HepG2 (cell line): Measurements from ENCODE around the gene JAGN1. TPM values are rescaled to one million over a fixed set of nuclear protein-coding genes. Genes with fewer than 3 reads are reported as not detected.
A peak's percentile ranks its signal among the peaks of the same experiment; 100 is the strongest.

Experiments used
- DBP ChIP-seq: sonication (generic); formaldehyde crosslinking; IDR thresholded peaks from 2 replicates; pipeline ENCODE4 v1.4.0; 2020; ENCODE audit warnings: missing genetic modification reagents; ENCODE audit errors: not compliant biosample characterization
- FOXK2 ChIP-seq: fragments of 450-650 bp; IDR thresholded peaks from 2 replicates; pipeline ENCODE4 v1.6.1; 2016
- MBNL3 ChIP-seq: fragments of 250-450 bp; sonication (Bioruptor Pico); conservative IDR thresholded peaks from 2 replicates; pipeline ENCODE4 v1.8.0; 2022; ENCODE audit warnings: mild to moderate bottlenecking, inconsistent platforms
- NCOA1 ChIP-seq: sonication (generic); formaldehyde crosslinking; IDR thresholded peaks from 2 replicates; pipeline ENCODE4 v1.9.0; 2021; ENCODE audit warnings: missing genetic modification reagents
- NONO ChIP-seq, 2 experiments: fragments of 450-650 bp in 1 of 2; sonication (generic) in 1 of 2; formaldehyde crosslinking in 1 of 2; IDR thresholded peaks in 1 of 2; conservative IDR thresholded peaks in 1 of 2; 2 replicates each; pipeline versions ENCODE4 v1.6.1 to v1.8.0; 2017 to 2022; ENCODE audit warnings: mild to moderate bottlenecking in 1 of 2, missing genetic modification reagents in 1 of 2, moderate library complexity in 1 of 2
- PATZ1 ChIP-seq: sonication (generic); formaldehyde crosslinking; IDR thresholded peaks from 2 replicates; pipeline ENCODE4 v1.4.0; 2020; ENCODE audit warnings: missing genetic modification reagents
- SRY ChIP-seq: sonication (generic); formaldehyde crosslinking; IDR thresholded peaks from 2 replicates; pipeline ENCODE4 v1.8.0; 2022; ENCODE audit warnings: mild to moderate bottlenecking, missing genetic modification reagents
- TAF1 ChIP-seq: sonication (generic); formaldehyde crosslinking; IDR thresholded peaks from 2 replicates; pipeline ENCODE4 v1.4.0; 2020; ENCODE audit warnings: missing genetic modification reagents
- ZBTB34 ChIP-seq: sonication (generic); formaldehyde crosslinking; IDR thresholded peaks from 2 replicates; pipeline ENCODE4 v1.8.0; 2022; ENCODE audit warnings: mild to moderate bottlenecking, missing genetic modification reagents
- ZBTB42 ChIP-seq: sonication (generic); formaldehyde crosslinking; IDR thresholded peaks from 2 replicates; pipeline ENCODE4 v1.5.0; 2020; ENCODE audit warnings: mild to moderate bottlenecking, missing genetic modification reagents
- ZEB1 ChIP-seq: IDR thresholded peaks from 2 replicates; pipeline ENCODE4 v1.6.1; 2012; ENCODE audit warnings: mild to moderate bottlenecking, low read depth, inconsistent platforms; ENCODE audit not compliant: insufficient replicate concordance
- ZNF160 ChIP-seq: sonication (generic); formaldehyde crosslinking; IDR thresholded peaks from 2 replicates; pipeline ENCODE4 v1.8.0; 2022; ENCODE audit warnings: mild to moderate bottlenecking, inconsistent platforms, missing genetic modification reagents
- ZNF331 ChIP-seq: sonication (generic); formaldehyde crosslinking; IDR thresholded peaks from 2 replicates; pipeline ENCODE4 v1.4.0; 2020; ENCODE audit warnings: missing genetic modification reagents
- ZNF33B ChIP-seq: sonication (generic); formaldehyde crosslinking; IDR thresholded peaks from 2 replicates; pipeline ENCODE4 v1.5.1; 2020; ENCODE audit warnings: mild to moderate bottlenecking, missing genetic modification reagents
- ZNF468 ChIP-seq: sonication (generic); formaldehyde crosslinking; IDR thresholded peaks from 2 replicates; pipeline ENCODE4 v1.8.0; 2022; ENCODE audit warnings: mild to moderate bottlenecking, moderate library complexity, missing genetic modification reagents
- ZNF512 ChIP-seq: sonication (generic); formaldehyde crosslinking; IDR thresholded peaks from 2 replicates; pipeline ENCODE4 v1.4.0; 2020; ENCODE audit warnings: mild to moderate bottlenecking, missing genetic modification reagents
- polyA plus RNA-seq, 8 experiments: library from polyadenylated mRNA; depleted of rRNA in 3 of 8; stranded (reverse) in 7 of 8; unstranded in 1 of 8; fragments of >200 nt; fragmentation: Illumina TruSeq in 4 of 8; extraction: Trizol in 4 of 8; gene quantifications; 2 replicates each; pipeline versions ENCODE4 v1.2.1 to v1.2.3, GENCODE V29; 2011 to 2016; ENCODE audit warnings: low read depth in 4 of 8, missing spikeins in 1 of 8, mixed read lengths in 1 of 8; ENCODE audit not compliant: insufficient read depth in 1 of 8
- total RNA-seq, 5 experiments: library from RNA; depleted of rRNA; stranded (reverse); fragments of >200 nt; fragmentation: Illumina TruSeq; extraction: Trizol; gene quantifications; 2 replicates each; pipeline ENCODE4 v1.2.3, GENCODE V29; 2016; ENCODE audit warnings: low read depth in 1 of 5
- TF ChIP-seq, protein P1 (sequence below): sonication (generic); formaldehyde crosslinking; IDR thresholded peaks from 2 replicates; pipeline ENCODE4 v1.8.1; 2023; ENCODE audit warnings: mild to moderate bottlenecking, inconsistent platforms, moderate library complexity, missing genetic modification reagents, borderline replicate concordance
- TF ChIP-seq, protein P2 (sequence below): sonication (generic); formaldehyde crosslinking; conservative IDR thresholded peaks from 2 replicates; pipeline ENCODE4 v1.4.0; 2020; ENCODE audit warnings: mild to moderate bottlenecking, missing genetic modification reagents, moderate library complexity

JAGN1 gene
- total and polyA plus RNA-seq, 2 of the 13 experiments (the other 11 are each of a cell fraction or from before 2014, with no cell fraction given): 49.9 to 50.9 TPM

- TF ChIP-seq, protein P1, sequence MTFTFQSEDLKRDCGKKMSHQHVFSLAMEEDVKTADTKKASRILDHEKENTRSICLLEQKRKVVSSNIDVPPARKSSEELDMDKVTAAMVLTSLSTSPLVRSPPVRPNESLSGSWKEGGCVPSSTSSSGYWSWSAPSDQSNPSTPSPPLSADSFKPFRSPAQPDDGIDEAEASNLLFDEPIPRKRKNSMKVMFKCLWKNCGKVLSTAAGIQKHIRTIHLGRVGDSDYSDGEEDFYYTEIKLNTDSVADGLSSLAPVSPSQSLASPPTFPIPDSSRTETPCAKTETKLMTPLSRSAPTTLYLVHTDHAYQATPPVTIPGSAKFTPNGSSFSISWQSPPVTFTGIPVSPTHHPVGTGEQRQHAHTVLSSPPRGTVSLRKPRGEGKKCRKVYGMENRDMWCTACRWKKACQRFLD (CRISPR knock-in tag): no peak
- peak; percentile 79 for TF ChIP-seq DBP
- TF ChIP-seq SRY (CRISPR knock-in tag): no peak
- TF ChIP-seq ZNF160 (CRISPR knock-in tag): no peak; the same call in 1 of the 2 replicates
- TF ChIP-seq TAF1 (CRISPR knock-in tag): peak; percentile 31; the same call in 1 of the 2 replicates
- no peak; the same call in 1 of the 2 replicates for TF ChIP-seq ZNF331 (CRISPR knock-in tag)
- TF ChIP-seq MBNL3: no peak
- TF ChIP-seq FOXK2: no peak
- TF ChIP-seq ZBTB34 (CRISPR knock-in tag): 0 out of 2 replicates have a peak, but pooled peaks have one; percentile 29
- 0 out of 2 replicates have a peak, but pooled peaks have one; percentile 62 for TF ChIP-seq ZBTB42
- no peak for TF ChIP-seq NONO (IDR thresholded peaks at IDR 0.05)
- peak; percentile 42 for TF ChIP-seq NONO (CRISPR knock-in tag; conservative IDR thresholded peaks at IDR 0.05)
- TF ChIP-seq PATZ1 (CRISPR knock-in tag): peak; percentile 73
- no peak for TF ChIP-seq ZNF468 (CRISPR knock-in tag)
- TF ChIP-seq ZNF33B (CRISPR knock-in tag): no peak
- TF ChIP-seq ZNF512 (CRISPR knock-in tag): no peak
- TF ChIP-seq, protein P2, sequence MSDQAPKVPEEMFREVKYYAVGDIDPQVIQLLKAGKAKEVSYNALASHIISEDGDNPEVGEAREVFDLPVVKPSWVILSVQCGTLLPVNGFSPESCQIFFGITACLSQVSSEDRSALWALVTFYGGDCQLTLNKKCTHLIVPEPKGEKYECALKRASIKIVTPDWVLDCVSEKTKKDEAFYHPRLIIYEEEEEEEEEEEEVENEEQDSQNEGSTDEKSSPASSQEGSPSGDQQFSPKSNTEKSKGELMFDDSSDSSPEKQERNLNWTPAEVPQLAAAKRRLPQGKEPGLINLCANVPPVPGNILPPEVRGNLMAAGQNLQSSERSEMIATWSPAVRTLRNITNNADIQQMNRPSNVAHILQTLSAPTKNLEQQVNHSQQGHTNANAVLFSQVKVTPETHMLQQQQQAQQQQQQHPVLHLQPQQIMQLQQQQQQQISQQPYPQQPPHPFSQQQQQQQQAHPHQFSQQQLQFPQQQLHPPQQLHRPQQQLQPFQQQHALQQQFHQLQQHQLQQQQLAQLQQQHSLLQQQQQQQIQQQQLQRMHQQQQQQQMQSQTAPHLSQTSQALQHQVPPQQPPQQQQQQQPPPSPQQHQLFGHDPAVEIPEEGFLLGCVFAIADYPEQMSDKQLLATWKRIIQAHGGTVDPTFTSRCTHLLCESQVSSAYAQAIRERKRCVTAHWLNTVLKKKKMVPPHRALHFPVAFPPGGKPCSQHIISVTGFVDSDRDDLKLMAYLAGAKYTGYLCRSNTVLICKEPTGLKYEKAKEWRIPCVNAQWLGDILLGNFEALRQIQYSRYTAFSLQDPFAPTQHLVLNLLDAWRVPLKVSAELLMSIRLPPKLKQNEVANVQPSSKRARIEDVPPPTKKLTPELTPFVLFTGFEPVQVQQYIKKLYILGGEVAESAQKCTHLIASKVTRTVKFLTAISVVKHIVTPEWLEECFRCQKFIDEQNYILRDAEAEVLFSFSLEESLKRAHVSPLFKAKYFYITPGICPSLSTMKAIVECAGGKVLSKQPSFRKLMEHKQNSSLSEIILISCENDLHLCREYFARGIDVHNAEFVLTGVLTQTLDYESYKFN: 0 out of 2 replicates have a peak, but pooled peaks have one; percentile 14
- no peak for TF ChIP-seq NCOA1
- peak; percentile 62 for TF ChIP-seq ZEB1
These were observed 24.3 kb downstream of the JAGN1 start (continued) for GRCh38 chr3:9914559-9915253.
